Measurements from ENCODE around the gene NRXN3. TPM values are rescaled to one million over a fixed set of nuclear protein-coding genes. Genes with fewer than 3 reads are reported as not detected.

The NRXN3 gene
- total RNA-seq, 4 donors from 2014 or later = 0.56 to 1.6 (median 1.1) TPM

- Histone ChIP-seq H3K9me3 (no peaks in the 10 kb centered on the region), H3K4me3 (replicated peaks in 1 of 3) (no peak overlapping the region), H3K27me3 (no peaks in the 10 kb centered on the region), H3K4me1 (no peaks in the 10 kb centered on the region), H3K36me3 (no peaks in the 10 kb centered on the region), H3K27ac (no peak overlapping the region)
- TF ChIP-seq CTCF (IDR thresholded peaks at IDR 0.05) (peak in 4 of 6 experiments; percentile 19 to 42 (median 27)), POLR2A (IDR thresholded peaks at IDR 0.05) (no peak)
- intact Hi-C loops (cut with DNase I) = no loop called here
- WGBS, 2 donors = 7 to 9% methylated on average over 8 of the region's 8 CpGs
- DNase-seq = peak; percentile 27 to 28
These were observed 5.8 kb upstream of the NRXN3 start for GRCh38 chr14:78164226-78164853.

GRCh38 chr14:78172428-78172827 lies 2.3 kb downstream of the NRXN3 start:
- Histone ChIP-seq H3K4me1 (no peaks in the 10 kb centered on the region), H3K4me3 (replicated peaks in 1 of 3) (no peak overlapping the region), H3K27me3 (no peaks in the 10 kb centered on the region), H3K9me3 (no peaks in the 10 kb centered on the region), H3K36me3 (no peaks in the 10 kb centered on the region), H3K27ac (no peak overlapping the region)
- WGBS, 2 donors = 79 to 84% methylated on average over 7 of the region's 7 CpGs
- intact Hi-C loops (cut with DNase I) = no loop called here
- DNase-seq = no peak
- no peak for TF ChIP-seq POLR2A (IDR thresholded peaks at IDR 0.05)
- no peak for TF ChIP-seq CTCF (IDR thresholded peaks at IDR 0.05)

- intact Hi-C loops (cut with DNase I) = no loop called here
- H3K27me3 ChIP-seq = no peaks in the 10 kb centered on the region
- H3K27ac ChIP-seq = no peak overlapping the region
- no peaks in the 10 kb centered on the region for H3K9me3 ChIP-seq
- no peak for DNase-seq
- no peaks in the 10 kb centered on the region for H3K36me3 ChIP-seq
- no peaks in the 10 kb centered on the region for H3K4me1 ChIP-seq
- TF ChIP-seq CTCF (IDR thresholded peaks at IDR 0.05) (no peak), POLR2A (IDR thresholded peaks at IDR 0.05) (no peak)
- WGBS, 2 donors = 89 to 91% methylated on average over 21 of the region's 21 CpGs
- no peak overlapping the region for H3K4me3 ChIP-seq (replicated peaks in 1 of 3)
These were observed 3.3 kb downstream of the NRXN3 start for GRCh38 chr14:78173346-78174035.

- H3K4me1 ChIP-seq = no peaks in the 10 kb centered on the region
- no peak for TF ChIP-seq POLR2A (IDR thresholded peaks at IDR 0.05)
- TF ChIP-seq CTCF (IDR thresholded peaks at IDR 0.05) = no peak
- intact Hi-C loops (cut with DNase I) = no loop called here
- no peak for DNase-seq
- H3K4me3 ChIP-seq (replicated peaks in 1 of 3) = no peak overlapping the region
- no peak overlapping the region for H3K27ac ChIP-seq
- H3K36me3 ChIP-seq = no peaks in the 10 kb centered on the region
- H3K9me3 ChIP-seq = no peaks in the 10 kb centered on the region
- H3K27me3 ChIP-seq = no peaks in the 10 kb centered on the region
- 83 to 92% methylated on average over 3 to 9 of the region's 9 CpGs for WGBS, 2 donors
These were observed 5.2 kb downstream of the NRXN3 start for GRCh38 chr14:78175412-78175811.

- no peaks in the 10 kb centered on the region for H3K36me3 ChIP-seq
- intact Hi-C loops (cut with DNase I) = no loop called here
- 88 to 93% methylated on average over 3 of the region's 3 CpGs for WGBS, 2 donors
- H3K9me3 ChIP-seq = no peaks in the 10 kb centered on the region
- DNase-seq = no peak
- no peaks in the 10 kb centered on the region for H3K27me3 ChIP-seq
- no peak overlapping the region for H3K27ac ChIP-seq
- no peaks in the 10 kb centered on the region for H3K4me1 ChIP-seq
- no peak for TF ChIP-seq CTCF (IDR thresholded peaks at IDR 0.05)
- TF ChIP-seq POLR2A (IDR thresholded peaks at IDR 0.05) = no peak
- no peak overlapping the region for H3K4me3 ChIP-seq (replicated peaks in 1 of 3)
These were observed 7.9 kb downstream of the NRXN3 start for GRCh38 chr14:78178071-78178470.
